Esophagus muscularis mucosa (tissue), 4 donors: ENCODE results near the gene LENEP. TPM values are rescaled to one million over a fixed set of nuclear protein-coding genes. Genes with fewer than 3 reads are reported as not detected.
"Not testable (repeated sequence)": the region's sequence is repeated elsewhere in the genome, so short reads cannot be mapped to it uniquely, and the experiment has no call there.

Source experiments
- DNase-seq: peaks from one replicate; pipeline ENCODE4 v3.0.0-alpha.2; 2017; ENCODE audit errors: extremely low spot score
- H3K27ac ChIP-seq, 4 donors: fragments of 200-600 bp; sonication (generic); replicated peaks in 1 of 4; 1 replicate in 3 of 4; 2 replicates in 1 of 4; pipeline ENCODE4 v1.5.1; 2016 to 2019; ENCODE audit warnings: mild to moderate bottlenecking in 1 of 4
- H3K27me3 ChIP-seq, 4 donors: fragments of 200-600 bp; sonication (generic); one replicate each; pipeline versions ENCODE4 v1.5.1 to v1.6.0; 2016 to 2019
- H3K36me3 ChIP-seq, 4 donors: fragments of 200-600 bp; sonication (generic); one replicate each; pipeline ENCODE4 v1.5.1; 2016 to 2019
- H3K4me1 ChIP-seq, 4 donors: fragments of 200-600 bp; sonication (generic); one replicate each; pipeline ENCODE4 v1.5.1; 2016 to 2019
- H3K4me3 ChIP-seq, 4 donors: fragments of 200-600 bp; sonication (generic); 1 replicate in 2 of 4; 2 replicates in 2 of 4; pipeline ENCODE4 v1.5.1; 2016 to 2019; ENCODE audit warnings: mild to moderate bottlenecking in 4 of 4, moderate library complexity in 1 of 4
- H3K9me3 ChIP-seq, 4 donors: fragments of 200-600 bp; sonication (generic); 1 replicate in 3 of 4; 2 replicates in 1 of 4; pipeline ENCODE4 v1.5.1; 2016 to 2019
- EP300 ChIP-seq: sonication (generic); formaldehyde crosslinking; IDR thresholded peaks from one replicate; pipeline ENCODE4 v1.6.1; 2017; ENCODE audit warnings: antibody characterized with exemption
- POLR2A ChIP-seq: fragments of 450-650 bp; IDR thresholded peaks from one replicate; pipeline ENCODE4 v1.6.1; 2017; ENCODE audit warnings: antibody characterized with exemption, moderate library complexity, mild to moderate bottlenecking, low read depth
- POLR2AphosphoS5 ChIP-seq, 2 donors: sonication (generic); formaldehyde crosslinking; IDR thresholded peaks; one replicate each; pipeline ENCODE4 v1.6.1; 2017; ENCODE audit warnings: antibody characterized with exemption in 2 of 2
- WGBS: methylation state at CpG from one replicate; pipeline ENCODE4 v1.1.5; 2018; 5-methylcytosine and 5-hydroxymethylcytosine counted together
- intact Hi-C: fragments of 100-400 bp; cut with DNase I; formaldehyde crosslinking; loops from one replicate; pipeline ENCODE4 v1.15.1; 2023
- total RNA-seq, 4 donors: library from RNA; depleted of rRNA; stranded (reverse); fragments of >200 nt; gene quantifications; one replicate each; pipeline versions ENCODE4 v1.1.0 to v1.2.1, GENCODE V29; 2016
- TF ChIP-seq, protein P1 (sequence below), 3 experiments: fragments of 200-600 bp in 2 of 3; fragments of 450-650 bp in 1 of 3; sonication (generic) in 2 of 3; IDR thresholded peaks; one replicate each; pipeline ENCODE4 v1.5.1; 2017 to 2019; ENCODE audit warnings: antibody characterized with exemption in 3 of 3, mild to moderate bottlenecking in 2 of 3, moderate library complexity in 1 of 3

Gene LENEP
- total RNA-seq, 4 donors from 2014 or later = not detected

GRCh38 chr1:154974102-154974807 is 19.1 kb upstream of the LENEP start, which contains the start of gene CKS1B:
TSS of gene CKS1B (plus strand) at chr1:154974681. CDS start at chr1:154974746, 65 bp downstream.
- intact Hi-C loops = no loop called here
- peaks cover 41 to 60% (median 53%) of the 10 kb centered on the region in 4 donors for H3K4me1 ChIP-seq
- no peaks in the 10 kb centered on the region for H3K9me3 ChIP-seq
- WGBS = under 1% methylated on average over 47 of the region's 47 CpGs
- peak within 1 kb of the TSS; percentile 63 to 77 (median 70) for H3K4me3 ChIP-seq
- H3K27me3 ChIP-seq = no peaks in the 10 kb centered on the region
- peak within 1 kb of the TSS; percentile 96 to 98 (median 96) for H3K27ac ChIP-seq
- TF ChIP-seq, protein P1, sequence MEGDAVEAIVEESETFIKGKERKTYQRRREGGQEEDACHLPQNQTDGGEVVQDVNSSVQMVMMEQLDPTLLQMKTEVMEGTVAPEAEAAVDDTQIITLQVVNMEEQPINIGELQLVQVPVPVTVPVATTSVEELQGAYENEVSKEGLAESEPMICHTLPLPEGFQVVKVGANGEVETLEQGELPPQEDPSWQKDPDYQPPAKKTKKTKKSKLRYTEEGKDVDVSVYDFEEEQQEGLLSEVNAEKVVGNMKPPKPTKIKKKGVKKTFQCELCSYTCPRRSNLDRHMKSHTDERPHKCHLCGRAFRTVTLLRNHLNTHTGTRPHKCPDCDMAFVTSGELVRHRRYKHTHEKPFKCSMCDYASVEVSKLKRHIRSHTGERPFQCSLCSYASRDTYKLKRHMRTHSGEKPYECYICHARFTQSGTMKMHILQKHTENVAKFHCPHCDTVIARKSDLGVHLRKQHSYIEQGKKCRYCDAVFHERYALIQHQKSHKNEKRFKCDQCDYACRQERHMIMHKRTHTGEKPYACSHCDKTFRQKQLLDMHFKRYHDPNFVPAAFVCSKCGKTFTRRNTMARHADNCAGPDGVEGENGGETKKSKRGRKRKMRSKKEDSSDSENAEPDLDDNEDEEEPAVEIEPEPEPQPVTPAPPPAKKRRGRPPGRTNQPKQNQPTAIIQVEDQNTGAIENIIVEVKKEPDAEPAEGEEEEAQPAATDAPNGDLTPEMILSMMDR (IDR thresholded peaks at IDR 0.05) = no peak
- TF ChIP-seq POLR2A (peak; percentile 77), POLR2AphosphoS5 (IDR thresholded peaks at IDR 0.05) (peak in 1 of 2 donors; percentile 82), EP300 (no peak)
- DNase-seq = peak; percentile 100
- H3K36me3 ChIP-seq = peaks cover 0 to 11% (median 2%) of the 10 kb centered on the region in 4 donors

GRCh38 chr1:154974808-154975408 is 18.5 kb upstream of the LENEP start:
- Histone ChIP-seq H3K9me3 (no peaks in the 10 kb centered on the region), H3K27ac (peak overlapping the region; percentile 96 to 98 (median 96)), H3K4me3 (peak overlapping the region; percentile 63 to 77 (median 70)), H3K27me3 (no peaks in the 10 kb centered on the region), H3K36me3 (peaks cover 0 to 9% (median 4%) of the 10 kb centered on the region in 4 donors), H3K4me1 (peaks cover 35 to 53% (median 47%) of the 10 kb centered on the region in 4 donors)
- TF ChIP-seq POLR2A (peak; percentile 22), EP300 (no peak), POLR2AphosphoS5 (IDR thresholded peaks at IDR 0.05) (peak in 1 of 2 donors; percentile 91)
- TF ChIP-seq, protein P1 (IDR thresholded peaks at IDR 0.05) = no peak
- under 1% methylated on average over 30 of the region's 30 CpGs for WGBS
- intact Hi-C loops = no loop called here
- DNase-seq = peak; percentile 98

DNA sequence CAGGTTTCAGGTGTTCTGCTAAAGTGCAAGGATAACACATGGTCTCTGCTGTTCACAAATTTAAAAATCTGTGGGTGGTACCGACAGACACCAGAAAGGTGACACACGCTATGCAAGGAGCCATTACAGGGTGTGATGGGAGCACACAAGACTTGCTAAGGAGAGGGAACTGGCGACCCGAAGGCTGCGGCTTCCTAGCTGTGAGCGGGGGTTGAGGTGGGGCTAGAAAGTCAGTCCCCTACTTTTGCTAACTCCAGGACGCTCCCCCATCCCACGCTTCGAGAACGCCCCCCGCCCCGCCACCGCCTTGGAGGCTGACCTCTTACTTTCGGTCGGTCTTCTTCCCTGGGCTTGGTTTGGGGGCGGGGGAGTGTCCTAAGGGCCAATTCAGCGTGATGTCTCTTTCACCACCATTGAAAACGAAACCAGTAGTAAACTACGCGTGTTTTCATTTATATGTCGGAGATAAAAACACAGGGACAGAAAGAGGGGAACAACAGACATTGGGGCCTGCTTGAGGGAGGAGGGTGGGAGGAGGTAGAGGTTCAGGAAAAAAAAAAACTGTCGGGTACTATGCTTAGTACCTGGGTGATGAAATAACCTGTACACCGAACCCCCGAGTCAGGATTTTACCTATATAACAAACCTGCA is 17.9 kb upstream of the LENEP start:
- intact Hi-C loops = no loop called here
- Histone ChIP-seq H3K4me1 (peaks cover 28 to 47% (median 40%) of the 10 kb centered on the region in 4 donors), H3K9me3 (no peaks in the 10 kb centered on the region), H3K27me3 (no peaks in the 10 kb centered on the region), H3K4me3 (peak overlapping the region; percentile 63 to 77 (median 70)), H3K36me3 (peaks cover 0 to 9% (median 4%) of the 10 kb centered on the region in 4 donors), H3K27ac (peak overlapping the region; percentile 96 to 98 (median 96))
- TF ChIP-seq, protein P1 (IDR thresholded peaks at IDR 0.05) = peak in 1 of 3 experiments; percentile 5
- no peak for TF ChIP-seq EP300
- TF ChIP-seq POLR2AphosphoS5 (IDR thresholded peaks at IDR 0.05) = peak in 1 of 2 donors; percentile 42
- no peak for DNase-seq
- 0% methylated on average over 21 of the region's 24 CpGs for WGBS

- H3K4me1 ChIP-seq = peaks cover 14 to 35% (median 25%) of the 10 kb centered on the region in 4 donors
- H3K27me3 ChIP-seq, H3K4me3 ChIP-seq, H3K27ac ChIP-seq, DNase-seq, H3K36me3 ChIP-seq, H3K9me3 ChIP-seq, intact Hi-C loops: not testable (repeated sequence)
- 57% methylated on average over 3 of the region's 3 CpGs for WGBS
Observed at GRCh38 chr1:154977762-154978161, 15.6 kb upstream of the LENEP start.

- H3K4me1 ChIP-seq = peaks cover 9 to 30% (median 20%) of the 10 kb centered on the region in 4 donors
- DNase-seq = no peak
- WGBS = 96% methylated on average over 3 of the region's 3 CpGs
- peaks cover 0 to 9% (median 4%) of the 10 kb centered on the region in 4 donors for H3K36me3 ChIP-seq
- H3K27ac ChIP-seq = no peak overlapping the region
- H3K27me3 ChIP-seq = no peaks in the 10 kb centered on the region
- no peak overlapping the region for H3K4me3 ChIP-seq
- intact Hi-C loops = no loop called here
- TF ChIP-seq EP300 = no peak
- TF ChIP-seq, protein P1 (IDR thresholded peaks at IDR 0.05) = no peak
- no peak for TF ChIP-seq POLR2AphosphoS5 (IDR thresholded peaks at IDR 0.05)
- TF ChIP-seq POLR2A = no peak
- no peaks in the 10 kb centered on the region for H3K9me3 ChIP-seq
Observed at GRCh38 chr1:154978360-154978759, 15.0 kb upstream of the LENEP start.
